SK-N-SH treated with all-trans-retinoic acid at 6 μM for 48 hours (cell line): ENCODE measurements around the gene MT1E.

Source experiments
- ATAC-seq: fragments of 200-7000 bp; cut with Tn5 transposase; 3 replicates; pipeline ENCODE4 v1.9.1; 2020; ENCODE audit warnings: mild to moderate bottlenecking, moderate library complexity
- ARNTL ChIP-seq: fragments of 450-650 bp; formaldehyde crosslinking; IDR thresholded peaks from 2 replicates; pipeline ENCODE4 v1.5.0; 2020; ENCODE audit warnings: low read depth, mild to moderate bottlenecking, moderate library complexity, borderline replicate concordance
- BACH2 ChIP-seq: fragments of 250-450 bp; sonication (Bioruptor Pico); IDR thresholded peaks from 2 replicates; pipeline ENCODE4 v1.9.0; 2021; ENCODE audit warnings: mild to moderate bottlenecking, borderline replicate concordance
- CSDC2 ChIP-seq: fragments of 250-450 bp; sonication (Bioruptor Pico); IDR thresholded peaks from 2 replicates; pipeline ENCODE4 v1.5.0; 2020; ENCODE audit warnings: mild to moderate bottlenecking, moderate library complexity
- ESRRG ChIP-seq: fragments of 250-450 bp; sonication (Bioruptor Pico); IDR thresholded peaks from 2 replicates; pipeline ENCODE4 v1.6.1; 2021; ENCODE audit warnings: mild to moderate bottlenecking
- GLIS3 ChIP-seq: fragments of 250-450 bp; sonication (Bioruptor Pico); IDR thresholded peaks from 2 replicates; pipeline ENCODE4 v1.5.0; 2020; ENCODE audit warnings: mild to moderate bottlenecking, moderate library complexity
- ISL1 ChIP-seq: fragments of 250-450 bp; sonication (Bioruptor Pico); IDR thresholded peaks from 2 replicates; pipeline ENCODE4 v2.1.2; 2022; ENCODE audit warnings: mild to moderate bottlenecking, moderate library complexity
- OSR1 ChIP-seq: fragments of 250-450 bp; sonication (Bioruptor Pico); IDR thresholded peaks from 2 replicates; pipeline ENCODE4 v1.8.0; 2022; ENCODE audit warnings: moderate library complexity, mild to moderate bottlenecking, inconsistent platforms
- PPARA ChIP-seq: fragments of 250-450 bp; sonication (Bioruptor Pico); IDR thresholded peaks from 2 replicates; pipeline ENCODE4 v1.5.0; 2020; ENCODE audit warnings: mild to moderate bottlenecking, borderline replicate concordance
- RARB ChIP-seq: fragments of 250-450 bp; sonication (Bioruptor Pico); IDR thresholded peaks from 2 replicates; pipeline ENCODE4 v1.8.0; 2021; ENCODE audit warnings: mild to moderate bottlenecking, moderate library complexity
- TCF4 ChIP-seq: fragments of 250-450 bp; sonication (Bioruptor Pico); IDR thresholded peaks from 2 replicates; pipeline ENCODE4 v1.8.0; 2021; ENCODE audit warnings: mild to moderate bottlenecking, moderate library complexity, borderline replicate concordance
- TOX ChIP-seq: fragments of 250-450 bp; sonication (Bioruptor Pico); IDR thresholded peaks from 2 replicates; pipeline ENCODE4 v1.8.0; 2021; ENCODE audit warnings: mild to moderate bottlenecking, moderate library complexity, borderline replicate concordance
- ZC3H10 ChIP-seq: fragments of 250-450 bp; sonication (Bioruptor Pico); IDR thresholded peaks from 2 replicates; pipeline ENCODE4 v1.5.1; 2021; ENCODE audit warnings: mild to moderate bottlenecking, moderate library complexity
- ZFP3 ChIP-seq: fragments of 250-450 bp; sonication (Bioruptor Pico); IDR thresholded peaks from 2 replicates; pipeline ENCODE4 v1.5.0; 2020; ENCODE audit warnings: mild to moderate bottlenecking, moderate library complexity
- ZFP30 ChIP-seq: fragments of 450-650 bp; formaldehyde crosslinking; IDR thresholded peaks from 2 replicates; pipeline ENCODE4 v1.5.0; 2022; ENCODE audit warnings: mild to moderate bottlenecking, moderate library complexity
- ZNF565 ChIP-seq: fragments of 450-650 bp; formaldehyde crosslinking; conservative IDR thresholded peaks from 2 replicates; pipeline ENCODE4 v1.5.0; 2020; ENCODE audit warnings: low read depth, mild to moderate bottlenecking, moderate library complexity
- ZNF8 ChIP-seq: fragments of 450-650 bp; formaldehyde crosslinking; IDR thresholded peaks from 2 replicates; pipeline ENCODE4 v1.5.0; 2020; ENCODE audit warnings: mild to moderate bottlenecking, moderate library complexity
- TF ChIP-seq, protein P1 (sequence below): fragments of 250-450 bp; sonication (Bioruptor Pico); IDR thresholded peaks from 2 replicates; pipeline ENCODE4 v1.8.0; 2021; ENCODE audit warnings: low read depth, mild to moderate bottlenecking, moderate library complexity, borderline replicate concordance
- TF ChIP-seq, protein P2 (sequence below): fragments of 250-450 bp; sonication (Bioruptor Pico); IDR thresholded peaks from 2 replicates; pipeline ENCODE4 v1.8.0; 2020; ENCODE audit warnings: mild to moderate bottlenecking, moderate library complexity, borderline replicate concordance
- TF ChIP-seq, protein P3 (sequence below): fragments of 250-450 bp; sonication (Bioruptor Pico); IDR thresholded peaks from 2 replicates; pipeline ENCODE4 v1.5.0; 2020; ENCODE audit warnings: mild to moderate bottlenecking, moderate library complexity
- TF ChIP-seq, protein P4 (sequence below): fragments of 250-450 bp; sonication (Bioruptor Pico); IDR thresholded peaks from 2 replicates; pipeline ENCODE4 v1.5.1; 2020; ENCODE audit warnings: low read depth, mild to moderate bottlenecking, moderate library complexity
- TF ChIP-seq, protein P5 (sequence below): fragments of 250-450 bp; sonication (Bioruptor Pico); IDR thresholded peaks from 2 replicates; pipeline ENCODE4 v1.5.1; 2021; ENCODE audit warnings: mild to moderate bottlenecking, moderate library complexity

The MT1E gene

DNA sequence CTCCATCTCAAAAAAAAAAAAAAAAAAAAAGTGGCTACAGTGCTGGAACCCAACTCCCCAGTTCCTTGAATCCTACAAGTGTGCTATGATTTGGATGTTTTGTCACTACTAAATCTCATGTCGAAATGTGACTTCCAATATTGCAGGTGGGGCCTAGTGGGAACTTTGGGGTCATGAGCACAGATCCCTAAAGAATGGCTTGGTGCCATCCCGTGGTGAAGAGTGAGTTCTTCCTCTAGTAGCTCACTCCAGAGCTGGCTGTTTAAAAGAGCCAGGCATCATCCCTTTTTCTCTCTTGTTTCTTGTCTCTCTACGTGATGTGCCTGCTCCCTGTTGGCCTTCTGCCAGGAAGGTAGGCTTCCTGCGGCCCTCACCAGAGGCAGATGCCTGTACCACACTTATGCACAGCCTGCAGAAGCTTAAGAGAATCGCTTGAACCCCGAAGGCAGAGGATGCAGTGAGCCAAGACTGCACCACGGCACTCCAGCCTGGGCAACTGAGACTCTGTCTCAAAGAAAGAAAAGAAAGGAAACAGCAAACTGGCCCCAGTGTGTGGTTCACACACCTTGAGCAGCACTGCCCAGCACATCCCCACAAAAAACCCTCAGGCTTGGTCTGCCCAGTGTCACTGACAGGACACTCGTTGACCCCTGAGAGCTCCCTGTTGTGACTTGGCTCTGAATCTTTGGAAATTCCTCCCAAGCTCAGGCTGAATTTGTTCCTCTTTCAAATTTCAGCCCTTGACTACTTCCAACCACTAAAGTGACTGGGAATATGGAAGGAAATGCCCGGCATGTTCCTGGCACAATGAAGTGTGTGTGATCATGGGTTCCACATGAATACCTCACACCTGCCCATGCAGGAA lies 3.1 kb downstream of the MT1E start:
- no peak for ATAC-seq
- TF ChIP-seq ISL1 (CRISPR knock-in tag): no peak
- TF ChIP-seq ZNF8: no peak
- no peak for TF ChIP-seq RARB (CRISPR knock-in tag)
- TF ChIP-seq, protein P1, sequence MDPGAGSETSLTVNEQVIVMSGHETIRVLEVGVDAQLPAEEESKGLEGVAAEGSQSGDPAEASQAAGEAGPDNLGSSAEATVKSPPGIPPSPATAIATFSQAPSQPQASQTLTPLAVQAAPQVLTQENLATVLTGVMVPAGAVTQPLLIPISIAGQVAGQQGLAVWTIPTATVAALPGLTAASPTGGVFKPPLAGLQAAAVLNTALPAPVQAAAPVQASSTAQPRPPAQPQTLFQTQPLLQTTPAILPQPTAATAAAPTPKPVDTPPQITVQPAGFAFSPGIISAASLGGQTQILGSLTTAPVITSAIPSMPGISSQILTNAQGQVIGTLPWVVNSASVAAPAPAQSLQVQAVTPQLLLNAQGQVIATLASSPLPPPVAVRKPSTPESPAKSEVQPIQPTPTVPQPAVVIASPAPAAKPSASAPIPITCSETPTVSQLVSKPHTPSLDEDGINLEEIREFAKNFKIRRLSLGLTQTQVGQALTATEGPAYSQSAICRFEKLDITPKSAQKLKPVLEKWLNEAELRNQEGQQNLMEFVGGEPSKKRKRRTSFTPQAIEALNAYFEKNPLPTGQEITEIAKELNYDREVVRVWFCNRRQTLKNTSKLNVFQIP (CRISPR knock-in tag): no peak
- TF ChIP-seq, protein P2, sequence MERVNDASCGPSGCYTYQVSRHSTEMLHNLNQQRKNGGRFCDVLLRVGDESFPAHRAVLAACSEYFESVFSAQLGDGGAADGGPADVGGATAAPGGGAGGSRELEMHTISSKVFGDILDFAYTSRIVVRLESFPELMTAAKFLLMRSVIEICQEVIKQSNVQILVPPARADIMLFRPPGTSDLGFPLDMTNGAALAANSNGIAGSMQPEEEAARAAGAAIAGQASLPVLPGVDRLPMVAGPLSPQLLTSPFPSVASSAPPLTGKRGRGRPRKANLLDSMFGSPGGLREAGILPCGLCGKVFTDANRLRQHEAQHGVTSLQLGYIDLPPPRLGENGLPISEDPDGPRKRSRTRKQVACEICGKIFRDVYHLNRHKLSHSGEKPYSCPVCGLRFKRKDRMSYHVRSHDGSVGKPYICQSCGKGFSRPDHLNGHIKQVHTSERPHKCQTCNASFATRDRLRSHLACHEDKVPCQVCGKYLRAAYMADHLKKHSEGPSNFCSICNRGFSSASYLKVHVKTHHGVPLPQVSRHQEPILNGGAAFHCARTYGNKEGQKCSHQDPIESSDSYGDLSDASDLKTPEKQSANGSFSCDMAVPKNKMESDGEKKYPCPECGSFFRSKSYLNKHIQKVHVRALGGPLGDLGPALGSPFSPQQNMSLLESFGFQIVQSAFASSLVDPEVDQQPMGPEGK (CRISPR knock-in tag): no peak
- no peak for TF ChIP-seq CSDC2 (CRISPR knock-in tag)
- TF ChIP-seq, protein P3, sequence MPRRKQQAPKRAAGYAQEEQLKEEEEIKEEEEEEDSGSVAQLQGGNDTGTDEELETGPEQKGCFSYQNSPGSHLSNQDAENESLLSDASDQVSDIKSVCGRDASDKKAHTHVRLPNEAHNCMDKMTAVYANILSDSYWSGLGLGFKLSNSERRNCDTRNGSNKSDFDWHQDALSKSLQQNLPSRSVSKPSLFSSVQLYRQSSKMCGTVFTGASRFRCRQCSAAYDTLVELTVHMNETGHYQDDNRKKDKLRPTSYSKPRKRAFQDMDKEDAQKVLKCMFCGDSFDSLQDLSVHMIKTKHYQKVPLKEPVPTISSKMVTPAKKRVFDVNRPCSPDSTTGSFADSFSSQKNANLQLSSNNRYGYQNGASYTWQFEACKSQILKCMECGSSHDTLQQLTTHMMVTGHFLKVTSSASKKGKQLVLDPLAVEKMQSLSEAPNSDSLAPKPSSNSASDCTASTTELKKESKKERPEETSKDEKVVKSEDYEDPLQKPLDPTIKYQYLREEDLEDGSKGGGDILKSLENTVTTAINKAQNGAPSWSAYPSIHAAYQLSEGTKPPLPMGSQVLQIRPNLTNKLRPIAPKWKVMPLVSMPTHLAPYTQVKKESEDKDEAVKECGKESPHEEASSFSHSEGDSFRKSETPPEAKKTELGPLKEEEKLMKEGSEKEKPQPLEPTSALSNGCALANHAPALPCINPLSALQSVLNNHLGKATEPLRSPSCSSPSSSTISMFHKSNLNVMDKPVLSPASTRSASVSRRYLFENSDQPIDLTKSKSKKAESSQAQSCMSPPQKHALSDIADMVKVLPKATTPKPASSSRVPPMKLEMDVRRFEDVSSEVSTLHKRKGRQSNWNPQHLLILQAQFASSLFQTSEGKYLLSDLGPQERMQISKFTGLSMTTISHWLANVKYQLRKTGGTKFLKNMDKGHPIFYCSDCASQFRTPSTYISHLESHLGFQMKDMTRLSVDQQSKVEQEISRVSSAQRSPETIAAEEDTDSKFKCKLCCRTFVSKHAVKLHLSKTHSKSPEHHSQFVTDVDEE: no peak
- no peak for TF ChIP-seq ZFP30 (CRISPR knock-in tag)
- no peak for TF ChIP-seq BACH2 (CRISPR knock-in tag)
- no peak for TF ChIP-seq ZC3H10 (CRISPR knock-in tag)
- TF ChIP-seq GLIS3 (CRISPR knock-in tag): no peak
- TF ChIP-seq PPARA (CRISPR knock-in tag): no peak
- TF ChIP-seq, protein P4, sequence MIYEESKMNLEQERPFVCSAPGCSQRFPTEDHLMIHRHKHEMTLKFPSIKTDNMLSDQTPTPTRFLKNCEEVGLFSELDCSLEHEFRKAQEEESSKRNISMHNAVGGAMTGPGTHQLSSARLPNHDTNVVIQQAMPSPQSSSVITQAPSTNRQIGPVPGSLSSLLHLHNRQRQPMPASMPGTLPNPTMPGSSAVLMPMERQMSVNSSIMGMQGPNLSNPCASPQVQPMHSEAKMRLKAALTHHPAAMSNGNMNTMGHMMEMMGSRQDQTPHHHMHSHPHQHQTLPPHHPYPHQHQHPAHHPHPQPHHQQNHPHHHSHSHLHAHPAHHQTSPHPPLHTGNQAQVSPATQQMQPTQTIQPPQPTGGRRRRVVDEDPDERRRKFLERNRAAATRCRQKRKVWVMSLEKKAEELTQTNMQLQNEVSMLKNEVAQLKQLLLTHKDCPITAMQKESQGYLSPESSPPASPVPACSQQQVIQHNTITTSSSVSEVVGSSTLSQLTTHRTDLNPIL (CRISPR knock-in tag): no peak
- TF ChIP-seq ARNTL (CRISPR knock-in tag): no peak
- TF ChIP-seq OSR1 (CRISPR knock-in tag): no peak
- no peak for TF ChIP-seq ZFP3
- no peak for TF ChIP-seq TCF4 (CRISPR knock-in tag)
- TF ChIP-seq, protein P5, sequence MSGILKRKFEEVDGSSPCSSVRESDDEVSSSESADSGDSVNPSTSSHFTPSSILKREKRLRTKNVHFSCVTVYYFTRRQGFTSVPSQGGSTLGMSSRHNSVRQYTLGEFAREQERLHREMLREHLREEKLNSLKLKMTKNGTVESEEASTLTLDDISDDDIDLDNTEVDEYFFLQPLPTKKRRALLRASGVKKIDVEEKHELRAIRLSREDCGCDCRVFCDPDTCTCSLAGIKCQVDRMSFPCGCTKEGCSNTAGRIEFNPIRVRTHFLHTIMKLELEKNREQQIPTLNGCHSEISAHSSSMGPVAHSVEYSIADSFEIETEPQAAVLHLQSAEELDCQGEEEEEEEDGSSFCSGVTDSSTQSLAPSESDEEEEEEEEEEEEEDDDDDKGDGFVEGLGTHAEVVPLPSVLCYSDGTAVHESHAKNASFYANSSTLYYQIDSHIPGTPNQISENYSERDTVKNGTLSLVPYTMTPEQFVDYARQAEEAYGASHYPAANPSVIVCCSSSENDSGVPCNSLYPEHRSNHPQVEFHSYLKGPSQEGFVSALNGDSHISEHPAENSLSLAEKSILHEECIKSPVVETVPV: no peak
- TF ChIP-seq TOX (CRISPR knock-in tag): no peak

DNA sequence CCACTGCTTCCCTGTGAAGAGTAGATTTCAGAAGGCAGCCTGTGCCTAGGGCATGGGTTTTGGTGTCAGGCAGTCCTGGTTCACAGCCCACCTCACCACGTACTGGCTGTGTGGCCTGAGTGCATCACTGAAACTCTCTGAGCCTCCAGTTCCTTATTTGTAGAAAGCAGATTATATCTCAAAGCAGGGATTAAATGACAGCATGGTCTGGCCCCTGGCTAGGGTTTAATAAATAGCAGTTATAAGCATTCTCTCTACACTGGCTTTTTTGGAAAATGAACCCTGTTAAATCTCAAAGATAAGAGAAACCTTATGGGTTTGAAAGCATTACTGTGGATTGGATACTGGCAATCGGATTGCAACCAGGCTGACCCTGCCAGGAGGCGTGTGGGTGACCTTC lies 4.0 kb downstream of the MT1E start:
- ATAC-seq: no peak
- no peak for TF ChIP-seq ZNF565 (CRISPR knock-in tag)
- TF ChIP-seq, protein P2 (CRISPR knock-in tag): no peak
- TF ChIP-seq ISL1 (CRISPR knock-in tag): no peak
- no peak for TF ChIP-seq ZFP3
- no peak for TF ChIP-seq BACH2 (CRISPR knock-in tag)
- no peak for TF ChIP-seq ESRRG
- no peak for TF ChIP-seq CSDC2 (CRISPR knock-in tag)
- TF ChIP-seq TOX (CRISPR knock-in tag): no peak
- no peak for TF ChIP-seq ARNTL (CRISPR knock-in tag)
- no peak for TF ChIP-seq ZC3H10 (CRISPR knock-in tag)
- TF ChIP-seq, protein P3: no peak
- TF ChIP-seq, protein P5: no peak
- no peak for TF ChIP-seq OSR1 (CRISPR knock-in tag)
